ENCODE data around the gene DACH1.

DNA sequence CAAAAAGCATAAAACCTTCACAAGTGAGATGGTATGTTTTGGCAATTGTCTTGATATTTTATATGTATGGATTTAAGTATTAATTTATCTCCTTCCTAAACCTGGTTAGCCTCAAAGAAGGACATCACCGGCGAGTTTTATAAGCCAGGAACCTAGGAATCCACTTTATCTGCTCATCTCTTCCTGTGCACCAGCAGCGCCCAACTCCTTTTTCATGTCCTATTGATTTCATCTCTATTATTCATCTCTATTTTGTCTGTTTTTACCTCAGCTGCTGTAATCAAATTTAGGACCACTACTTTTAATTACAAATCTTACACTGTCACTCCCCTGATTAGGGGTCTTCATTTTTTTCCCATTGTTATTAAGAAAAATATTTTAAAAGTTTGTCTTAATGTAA, 286.4 kb downstream of the DACH1 start:
- TF ChIP-seq, protein P1, sequence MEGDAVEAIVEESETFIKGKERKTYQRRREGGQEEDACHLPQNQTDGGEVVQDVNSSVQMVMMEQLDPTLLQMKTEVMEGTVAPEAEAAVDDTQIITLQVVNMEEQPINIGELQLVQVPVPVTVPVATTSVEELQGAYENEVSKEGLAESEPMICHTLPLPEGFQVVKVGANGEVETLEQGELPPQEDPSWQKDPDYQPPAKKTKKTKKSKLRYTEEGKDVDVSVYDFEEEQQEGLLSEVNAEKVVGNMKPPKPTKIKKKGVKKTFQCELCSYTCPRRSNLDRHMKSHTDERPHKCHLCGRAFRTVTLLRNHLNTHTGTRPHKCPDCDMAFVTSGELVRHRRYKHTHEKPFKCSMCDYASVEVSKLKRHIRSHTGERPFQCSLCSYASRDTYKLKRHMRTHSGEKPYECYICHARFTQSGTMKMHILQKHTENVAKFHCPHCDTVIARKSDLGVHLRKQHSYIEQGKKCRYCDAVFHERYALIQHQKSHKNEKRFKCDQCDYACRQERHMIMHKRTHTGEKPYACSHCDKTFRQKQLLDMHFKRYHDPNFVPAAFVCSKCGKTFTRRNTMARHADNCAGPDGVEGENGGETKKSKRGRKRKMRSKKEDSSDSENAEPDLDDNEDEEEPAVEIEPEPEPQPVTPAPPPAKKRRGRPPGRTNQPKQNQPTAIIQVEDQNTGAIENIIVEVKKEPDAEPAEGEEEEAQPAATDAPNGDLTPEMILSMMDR (IDR thresholded peaks at IDR 0.05), result no peak
- TF ChIP-seq EP300 (IDR thresholded peaks at IDR 0.05; ENCODE audit: low read depth) (no peak), POLR2A (IDR thresholded peaks at IDR 0.05) (no peak), POLR2AphosphoS5 (IDR thresholded peaks at IDR 0.05) (no peak)
